HG02852 (cell line): ENCODE data around the gene PCDHGB3.
"Not testable (repeated sequence)": the region's sequence is repeated elsewhere in the genome, so short reads cannot be mapped to it uniquely, and the experiment has no call there.

ENCODE experiments used
- ATAC-seq: cut with Tn5 transposase; IDR thresholded peaks from one replicate; pipeline ENCODE4 v1.9.1; 2021; ENCODE audit warnings: mild to moderate bottlenecking, moderate library complexity; ENCODE audit not compliant: unreplicated experiment

PCDHGB3 gene

DNA sequence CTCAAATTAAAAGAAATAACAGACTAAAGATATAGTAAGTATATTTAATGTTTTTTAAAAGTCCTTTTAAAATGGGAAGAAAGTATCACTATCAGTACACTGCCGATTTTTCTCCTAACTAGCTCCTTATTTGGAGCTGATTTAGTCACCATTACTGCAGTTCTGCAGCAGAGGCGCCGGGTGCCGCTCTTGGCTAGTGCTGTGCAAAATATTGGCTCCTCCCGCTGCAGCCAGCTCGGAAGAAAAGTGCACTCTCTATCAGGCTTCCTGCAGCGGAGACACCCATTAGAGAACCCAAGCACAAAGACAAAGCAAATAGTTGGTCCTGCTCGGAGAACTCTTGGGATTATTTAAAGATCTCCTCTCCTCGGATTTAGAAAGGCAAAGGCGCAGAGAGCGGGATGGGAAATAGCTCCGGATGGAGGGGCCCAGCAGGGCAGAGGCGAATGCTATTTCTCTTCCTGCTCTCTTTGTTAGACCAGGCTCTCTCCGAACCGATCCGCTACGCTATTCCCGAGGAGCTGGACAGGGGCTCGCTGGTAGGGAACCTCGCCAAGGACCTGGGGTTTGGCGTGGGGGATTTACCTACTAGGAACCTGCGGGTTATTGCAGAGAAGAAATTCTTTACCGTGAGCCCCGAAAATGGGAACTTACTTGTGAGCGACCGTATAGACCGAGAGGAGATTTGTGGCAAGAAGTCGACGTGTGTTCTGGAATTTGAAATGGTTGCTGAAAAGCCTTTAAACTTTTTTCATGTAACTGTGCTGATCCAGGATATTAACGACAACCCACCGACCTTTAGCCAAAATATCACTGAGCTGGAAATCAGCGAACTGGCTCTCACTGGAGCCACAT is at the start of gene PCDHGB3:
TSS of gene PCDHGB3 (plus strand) at position 249 of the 855 bp plus-strand sequence. CDS start at position 402, 153 bp downstream.
- peak; percentile 77 for ATAC-seq

DNA sequence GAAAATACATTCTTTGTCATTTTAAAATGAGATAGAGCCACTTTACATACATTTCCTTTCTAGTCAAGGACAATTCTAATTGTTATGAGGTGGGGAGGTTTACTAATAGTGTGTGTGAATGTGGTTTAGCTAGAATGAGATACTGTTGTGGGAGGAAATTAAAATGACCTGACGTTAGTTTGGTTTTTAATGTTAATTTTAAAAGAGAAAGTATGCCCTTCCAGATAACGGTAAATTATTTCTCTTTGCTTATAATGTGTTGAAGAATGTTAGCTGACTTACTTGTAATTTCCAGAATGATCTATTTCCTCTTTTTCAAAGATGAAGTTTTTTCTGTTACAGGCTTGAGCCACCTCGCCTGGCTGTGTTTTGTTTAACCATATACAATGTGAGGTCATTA is 47.8 kb upstream of the PCDHGB3 start:
- ATAC-seq = peak; percentile 13

DNA sequence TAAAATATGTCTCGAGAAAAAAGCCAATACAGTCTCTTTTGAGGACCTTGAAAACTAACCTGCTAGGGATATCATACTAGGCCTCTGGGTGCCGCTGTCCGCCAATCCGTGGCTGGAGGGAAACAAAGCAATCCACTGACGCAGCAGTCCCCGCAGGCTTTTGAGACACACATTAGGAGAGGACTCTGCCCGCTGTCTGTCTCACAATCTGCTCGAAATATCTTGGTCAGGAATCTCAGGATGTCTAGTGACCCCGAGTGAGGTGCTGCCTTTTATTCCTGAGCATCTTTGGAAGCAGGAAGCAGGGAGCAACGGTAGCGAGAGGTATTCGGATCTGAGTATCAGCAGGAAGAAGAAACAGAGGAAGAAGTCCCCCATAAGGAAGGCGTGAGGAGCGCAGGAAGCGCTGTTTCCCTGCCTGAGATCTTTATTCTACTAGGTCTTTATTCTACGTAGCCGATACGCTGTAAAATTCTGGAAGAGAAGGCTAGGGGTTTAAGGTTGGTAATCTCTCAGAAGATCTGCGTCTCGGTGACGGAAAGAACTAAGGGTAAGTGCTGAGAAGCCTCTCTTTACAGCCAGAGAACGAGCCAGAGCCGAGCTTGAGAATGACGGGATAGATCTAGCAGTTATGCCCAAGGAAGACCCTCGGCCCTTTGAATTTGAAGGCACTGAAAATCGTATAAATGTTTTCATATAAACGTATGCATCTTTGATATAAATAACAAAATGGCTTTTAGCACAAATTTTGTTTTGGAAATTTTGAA is 43.8 kb upstream of the PCDHGB3 start:
- ATAC-seq = peak; percentile 80

DNA sequence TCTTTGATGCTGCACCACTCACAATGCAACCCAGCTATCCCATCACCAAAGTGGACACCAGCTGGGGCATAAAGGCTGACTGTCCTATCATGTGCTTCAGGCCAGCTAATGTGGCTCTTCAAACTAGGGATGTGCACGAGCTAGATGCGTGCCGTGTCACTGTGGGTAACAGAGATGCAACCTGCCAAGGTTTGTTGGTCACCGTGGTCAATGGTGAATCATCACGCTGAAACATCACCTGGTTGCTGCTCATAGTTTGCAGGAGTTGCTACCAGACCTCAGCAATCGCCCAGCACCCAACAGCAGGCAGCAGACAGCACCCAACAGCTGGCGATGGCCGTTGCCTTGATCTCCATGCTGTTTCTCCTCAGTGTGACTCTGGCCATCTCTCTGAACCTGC is 41.8 kb upstream of the PCDHGB3 start:
- ATAC-seq = no peak

DNA sequence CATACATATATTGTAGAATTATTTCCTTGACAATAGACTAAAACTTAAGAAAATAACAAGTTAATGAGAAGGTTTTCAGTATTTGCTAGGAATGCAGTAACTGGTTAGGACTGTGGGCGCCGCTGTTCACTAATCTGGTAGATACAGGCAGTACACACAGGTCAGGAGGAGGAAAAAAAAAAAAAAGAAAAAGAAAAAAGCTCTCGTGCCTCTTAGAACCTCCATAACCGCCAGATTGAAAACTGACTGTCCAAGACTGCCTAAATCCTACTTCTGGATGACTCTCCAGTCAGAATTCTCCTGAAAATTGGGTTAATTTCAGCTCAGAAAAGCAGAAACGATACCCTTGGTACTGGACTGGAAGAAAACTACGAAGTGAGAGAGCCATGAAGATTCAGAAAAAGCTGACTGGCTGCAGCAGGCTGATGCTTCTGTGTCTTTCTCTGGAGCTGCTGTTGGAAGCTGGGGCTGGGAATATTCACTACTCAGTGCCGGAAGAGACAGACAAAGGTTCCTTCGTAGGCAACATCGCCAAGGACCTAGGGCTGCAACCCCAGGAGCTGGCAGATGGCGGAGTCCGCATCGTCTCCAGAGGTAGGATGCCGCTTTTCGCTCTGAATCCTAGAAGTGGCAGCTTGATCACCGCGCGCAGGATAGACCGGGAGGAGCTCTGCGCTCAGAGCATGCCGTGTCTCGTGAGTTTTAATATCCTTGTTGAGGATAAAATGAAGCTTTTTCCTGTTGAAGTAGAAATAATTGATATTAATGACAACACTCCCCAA is 39.6 kb upstream of the PCDHGB3 start, which contains the start of gene PCDHGA1:
TSS of gene PCDHGA1 (plus strand) at position 216 of the 782 bp plus-strand sequence.
- no peak for ATAC-seq

DNA sequence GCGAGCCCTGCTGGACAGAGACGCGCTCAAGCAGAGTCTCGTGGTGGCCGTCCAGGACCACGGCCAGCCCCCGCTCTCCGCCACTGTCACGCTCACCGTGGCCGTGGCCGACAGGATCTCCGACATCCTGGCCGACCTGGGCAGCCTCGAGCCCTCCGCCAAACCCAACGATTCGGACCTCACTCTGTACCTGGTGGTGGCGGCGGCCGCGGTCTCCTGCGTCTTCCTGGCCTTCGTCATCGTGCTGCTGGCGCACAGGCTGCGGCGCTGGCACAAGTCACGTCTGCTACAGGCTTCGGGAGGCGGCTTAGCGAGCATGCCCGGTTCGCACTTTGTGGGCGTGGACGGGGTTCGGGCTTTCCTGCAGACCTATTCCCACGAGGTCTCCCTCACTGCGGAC is 37.5 kb upstream of the PCDHGB3 start:
- ATAC-seq = not testable (repeated sequence)

DNA sequence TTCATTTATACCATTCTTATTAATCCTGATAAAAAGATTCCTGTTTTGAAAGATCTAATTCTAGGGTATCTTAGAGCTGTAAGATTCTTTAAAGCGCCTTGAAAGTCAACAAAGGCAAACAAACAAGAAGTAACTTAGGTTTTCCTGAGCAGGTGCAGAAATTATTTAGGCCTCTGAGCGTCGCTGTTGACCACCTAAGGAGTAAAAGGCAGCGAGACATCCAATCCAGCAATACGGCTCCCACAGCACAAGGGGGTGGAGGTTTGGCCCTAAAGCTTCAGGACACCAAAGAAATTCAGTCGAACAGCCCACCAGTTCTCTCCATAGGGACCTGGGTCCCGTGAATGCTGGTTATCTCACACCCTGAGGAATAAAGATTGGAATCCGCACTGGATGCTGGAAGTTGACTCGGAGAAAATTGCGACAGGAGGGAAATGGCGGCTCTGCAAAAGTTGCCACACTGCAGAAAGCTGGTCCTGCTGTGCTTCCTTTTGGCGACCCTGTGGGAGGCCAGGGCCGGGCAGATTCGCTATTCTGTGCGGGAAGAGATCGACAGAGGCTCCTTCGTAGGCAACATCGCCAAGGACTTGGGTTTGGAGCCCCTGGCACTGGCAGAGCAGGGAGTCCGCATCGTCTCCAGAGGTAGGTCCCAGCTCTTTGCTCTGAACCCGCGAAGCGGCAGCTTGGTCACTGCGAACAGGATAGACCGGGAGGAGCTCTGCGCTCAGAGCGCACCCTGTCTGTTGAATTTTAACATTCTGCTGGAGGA is 31.3 kb upstream of the PCDHGB3 start, which contains the start of gene PCDHGA2:
TSS of gene PCDHGA2 (plus strand) at position 223 of the 769 bp plus-strand sequence.
- no peak for ATAC-seq

DNA sequence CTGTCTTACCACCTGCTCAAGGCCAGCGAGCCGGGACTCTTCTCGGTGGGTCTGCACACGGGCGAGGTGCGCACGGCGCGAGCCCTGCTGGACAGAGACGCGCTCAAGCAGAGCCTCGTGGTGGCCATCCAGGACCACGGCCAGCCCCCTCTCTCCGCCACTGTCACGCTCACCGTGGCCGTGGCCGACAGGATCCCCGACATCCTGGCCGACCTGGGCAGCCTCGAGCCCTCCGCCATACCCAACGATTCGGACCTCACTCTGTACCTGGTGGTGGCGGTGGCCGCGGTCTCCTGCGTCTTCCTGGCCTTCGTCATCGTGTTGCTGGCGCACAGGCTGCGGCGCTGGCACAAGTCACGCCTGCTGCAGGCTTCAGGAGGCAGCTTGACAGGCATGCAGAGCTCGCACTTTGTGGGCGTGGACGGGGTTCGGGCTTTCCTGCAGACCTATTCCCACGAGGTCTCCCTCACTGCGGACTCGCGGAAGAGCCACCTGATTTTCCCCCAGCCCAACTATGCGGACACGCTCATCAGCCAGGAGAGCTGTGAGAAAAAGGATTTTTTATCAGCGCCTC is 29.2 kb upstream of the PCDHGB3 start:
- ATAC-seq = not testable (repeated sequence)

DNA sequence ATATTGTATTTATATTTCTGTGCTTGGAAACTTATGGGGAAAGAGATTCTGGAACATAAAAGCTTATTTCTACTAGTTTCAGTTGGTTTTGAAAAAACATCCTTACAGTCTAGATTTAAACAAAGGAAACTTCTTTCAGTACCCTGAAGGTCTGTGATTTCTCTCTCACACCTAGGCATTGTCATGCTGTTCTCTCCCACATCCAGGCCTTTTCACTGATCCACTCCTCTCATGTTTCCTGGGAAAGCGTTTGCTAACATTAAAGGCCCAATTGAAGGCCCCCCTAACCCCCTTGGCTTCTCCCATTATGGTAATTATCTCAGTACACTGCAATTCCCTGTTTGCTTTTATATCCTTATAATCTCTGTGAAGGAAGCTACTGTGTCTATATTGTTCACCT is 27.3 kb upstream of the PCDHGB3 start:
- ATAC-seq = no peak

DNA sequence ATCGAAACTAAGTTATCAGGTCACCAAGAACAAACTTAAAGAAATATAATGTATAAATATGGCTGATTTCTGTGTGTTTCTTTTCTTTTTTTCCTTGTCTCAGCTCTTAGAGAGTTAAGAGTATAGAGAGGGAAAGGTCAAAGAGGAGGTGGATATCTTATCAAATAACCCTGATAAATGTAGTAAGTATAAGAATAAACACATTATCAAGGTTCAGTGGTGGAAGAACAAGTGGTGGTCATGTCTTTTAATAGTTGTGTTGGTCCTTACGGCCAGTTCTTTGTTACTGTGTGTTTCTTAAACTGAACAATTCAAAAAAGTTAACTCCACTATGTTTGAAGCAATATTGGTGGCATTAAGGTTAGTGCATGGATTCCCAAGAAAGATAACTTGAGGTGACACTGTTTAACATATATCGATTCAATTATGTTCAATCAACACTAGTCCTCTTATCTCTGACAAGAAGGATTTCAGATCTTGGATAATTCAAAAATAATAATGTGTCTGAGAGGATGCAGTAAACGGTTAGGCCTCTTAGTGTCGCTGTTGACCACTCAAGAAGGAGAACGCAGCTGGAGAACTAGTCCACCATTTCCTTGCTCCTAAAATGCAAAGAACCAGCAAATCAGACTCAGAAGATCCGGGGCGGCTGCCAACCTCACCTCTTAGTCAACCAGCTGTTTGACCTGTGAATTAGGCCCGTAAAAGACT is 26.6 kb upstream of the PCDHGB3 start, which contains the start of gene PCDHGA3:
TSS of gene PCDHGA3 (plus strand) at position 588 of the 711 bp plus-strand sequence. CDS start 205 bp downstream, outside the sequence.
- ATAC-seq = no peak

DNA sequence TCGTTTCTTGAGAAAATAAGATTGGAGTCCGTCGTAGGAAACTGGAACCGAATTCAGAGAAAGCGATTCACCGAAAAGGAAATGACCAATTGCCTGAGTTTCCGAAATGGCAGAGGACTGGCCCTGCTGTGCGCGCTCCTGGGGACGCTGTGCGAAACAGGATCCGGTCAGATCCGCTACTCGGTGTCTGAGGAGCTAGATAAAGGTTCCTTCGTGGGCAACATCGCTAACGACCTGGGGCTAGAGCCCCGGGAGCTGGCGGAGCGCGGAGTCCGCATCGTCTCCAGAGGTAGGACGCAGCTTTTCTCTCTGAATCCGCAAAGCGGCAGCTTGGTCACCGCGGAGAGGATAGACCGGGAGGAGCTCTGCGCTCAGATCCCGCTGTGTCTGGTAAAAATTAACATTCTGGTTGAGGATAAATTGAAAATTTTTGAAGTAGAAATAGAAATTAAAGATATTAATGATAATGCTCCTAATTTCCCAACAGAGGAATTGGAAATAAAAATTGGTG is 26.0 kb upstream of the PCDHGB3 start:
- no peak for ATAC-seq

DNA sequence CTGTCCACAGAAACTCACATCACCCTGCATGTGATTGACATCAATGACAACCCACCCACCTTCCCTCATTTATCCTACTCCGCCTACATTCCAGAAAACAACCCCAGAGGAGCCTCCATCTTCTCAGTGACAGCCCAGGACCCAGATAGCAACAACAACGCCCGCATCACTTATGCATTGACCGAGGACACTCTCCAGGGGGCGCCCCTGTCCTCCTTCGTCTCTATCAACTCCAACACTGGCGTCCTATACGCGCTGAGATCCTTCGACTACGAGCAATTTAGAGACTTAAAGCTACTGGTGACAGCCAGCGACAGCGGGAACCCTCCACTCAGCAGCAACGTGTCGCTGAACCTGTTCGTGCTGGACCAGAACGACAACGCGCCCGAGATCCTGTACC is 24.7 kb upstream of the PCDHGB3 start:
- no peak for ATAC-seq

DNA sequence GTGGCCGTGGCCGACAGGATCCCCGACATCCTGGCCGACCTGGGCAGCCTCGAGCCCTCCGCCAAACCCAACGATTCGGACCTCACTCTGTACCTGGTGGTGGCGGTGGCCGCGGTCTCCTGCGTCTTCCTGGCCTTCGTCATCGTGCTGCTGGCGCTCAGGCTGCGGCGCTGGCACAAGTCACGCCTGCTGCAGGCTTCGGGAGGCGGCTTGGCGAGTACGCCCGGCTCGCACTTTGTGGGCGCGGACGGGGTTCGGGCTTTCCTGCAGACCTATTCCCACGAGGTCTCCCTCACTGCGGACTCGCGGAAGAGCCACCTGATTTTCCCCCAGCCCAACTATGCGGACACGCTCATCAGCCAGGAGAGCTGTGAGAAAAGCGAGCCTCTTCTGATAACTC is 24.0 kb upstream of the PCDHGB3 start:
- not testable (repeated sequence) for ATAC-seq

DNA sequence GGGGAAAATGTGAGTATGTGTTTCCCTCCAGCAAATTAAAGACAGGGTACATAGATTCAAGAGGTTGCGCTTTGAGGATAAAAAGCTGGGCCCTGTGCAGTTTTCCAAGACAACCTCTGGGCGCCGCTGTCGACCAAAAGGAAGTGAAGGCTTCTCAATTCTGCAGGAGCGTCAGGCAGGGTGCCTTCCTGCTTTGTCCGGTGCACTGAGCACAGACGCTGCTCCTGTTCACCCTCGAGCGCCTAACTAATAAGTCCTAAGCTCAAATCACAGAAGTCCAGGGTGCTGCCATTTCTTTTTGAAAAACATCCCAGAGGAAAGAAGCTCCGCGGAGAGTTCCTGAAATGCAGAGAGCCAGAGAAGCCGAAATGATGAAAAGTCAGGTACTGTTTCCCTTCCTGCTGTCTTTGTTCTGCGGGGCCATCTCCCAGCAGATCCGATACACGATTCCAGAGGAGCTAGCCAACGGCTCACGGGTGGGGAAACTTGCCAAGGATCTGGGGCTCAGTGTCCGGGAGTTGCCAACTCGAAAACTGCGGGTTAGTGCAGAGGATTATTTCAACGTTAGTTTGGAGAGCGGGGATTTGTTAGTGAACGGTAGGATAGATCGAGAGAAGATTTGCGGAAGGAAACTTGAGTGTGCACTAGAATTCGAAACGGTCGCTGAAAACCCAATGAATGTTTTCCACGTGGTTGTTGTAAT is 20.0 kb upstream of the PCDHGB3 start, which contains the start of gene PCDHGB1:
TSS of gene PCDHGB1 (plus strand) at position 183 of the 703 bp plus-strand sequence. CDS start at position 345, 162 bp downstream.
- ATAC-seq = no peak

DNA sequence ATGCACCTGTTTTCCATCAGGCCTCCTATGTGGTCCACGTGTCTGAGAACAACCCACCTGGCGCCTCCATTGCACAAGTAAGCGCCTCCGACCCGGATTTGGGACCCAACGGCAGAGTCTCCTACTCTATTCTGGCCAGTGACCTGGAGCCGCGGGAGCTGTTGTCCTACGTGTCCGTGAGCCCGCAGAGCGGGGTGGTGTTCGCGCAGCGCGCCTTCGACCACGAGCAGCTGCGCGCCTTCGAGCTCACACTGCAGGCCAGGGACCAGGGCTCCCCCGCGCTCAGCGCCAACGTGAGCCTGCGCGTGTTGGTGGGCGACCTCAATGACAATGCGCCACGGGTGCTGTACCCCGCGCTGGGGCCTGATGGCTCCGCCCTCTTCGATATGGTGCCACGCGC is 18.5 kb upstream of the PCDHGB3 start:
- no peak for ATAC-seq

DNA sequence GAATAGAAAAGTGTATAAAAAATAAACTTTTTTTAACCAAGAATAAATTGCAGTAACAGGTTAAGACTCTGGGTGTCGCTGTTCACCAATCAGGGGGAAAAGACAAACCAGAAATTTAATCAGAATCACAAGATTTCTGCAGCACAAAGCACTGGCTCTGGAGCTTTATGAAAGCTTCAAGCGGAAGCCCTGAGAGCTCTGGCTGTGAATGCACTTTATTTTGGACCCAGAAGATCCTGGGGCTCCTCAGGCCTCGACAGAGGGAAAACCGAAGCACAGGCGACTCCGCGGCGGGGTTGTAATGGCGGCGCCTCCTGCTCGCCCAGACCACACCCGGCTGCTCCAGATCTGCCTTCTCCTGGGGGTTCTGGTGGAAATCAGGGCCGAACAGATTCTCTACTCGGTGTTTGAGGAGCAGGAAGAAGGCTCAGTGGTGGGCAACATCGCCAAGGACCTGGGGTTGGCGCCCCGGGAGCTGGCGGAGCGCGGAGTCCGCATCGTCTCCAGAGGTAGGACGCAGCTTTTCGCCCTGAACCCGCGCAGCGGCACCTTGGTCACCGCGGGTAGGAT is 15.1 kb upstream of the PCDHGB3 start, which contains the start of gene PCDHGA4:
TSS of gene PCDHGA4 (plus strand) at position 122 of the 570 bp plus-strand sequence. CDS start at position 209, 87 bp downstream.
- no peak for ATAC-seq

DNA sequence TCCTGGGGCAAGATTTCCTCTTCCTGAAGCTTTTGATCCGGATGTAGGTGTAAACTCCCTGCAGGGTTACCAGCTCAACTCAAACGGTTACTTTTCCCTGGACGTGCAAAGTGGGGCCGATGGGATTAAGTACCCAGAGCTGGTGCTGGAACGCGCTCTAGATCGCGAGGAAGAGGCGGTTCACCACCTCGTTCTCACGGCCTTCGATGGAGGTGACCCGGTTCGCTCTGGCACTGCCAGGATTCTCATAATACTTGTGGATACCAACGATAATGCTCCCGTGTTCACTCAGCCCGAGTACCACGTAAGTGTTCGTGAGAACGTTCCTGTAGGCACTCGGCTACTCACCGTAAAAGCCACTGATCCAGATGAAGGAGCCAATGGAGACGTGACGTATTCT is 14.4 kb upstream of the PCDHGB3 start:
- ATAC-seq = no peak

DNA sequence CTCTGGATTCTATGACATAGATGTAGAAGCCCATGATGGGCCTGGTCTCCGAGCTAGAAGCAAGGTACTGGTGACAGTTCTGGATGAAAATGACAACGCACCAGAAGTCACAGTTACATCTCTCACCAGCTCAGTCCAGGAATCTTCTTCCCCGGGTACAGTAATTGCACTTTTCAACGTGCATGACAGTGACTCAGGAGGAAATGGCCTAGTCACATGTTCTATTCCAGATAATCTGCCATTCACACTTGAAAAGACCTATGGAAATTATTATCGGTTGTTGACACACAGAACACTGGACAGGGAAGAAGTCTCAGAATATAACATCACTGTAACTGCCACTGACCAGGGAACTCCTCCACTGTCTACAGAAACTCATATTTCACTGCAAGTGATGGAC is 13.9 kb upstream of the PCDHGB3 start:
- ATAC-seq = no peak
